SU-DHL-6 (cell line): ENCODE measurements around the gene NPHP4.

Experiments
- H2AFZ ChIP-seq: fragments of 200-600 bp; sonication (generic); 2 replicates; pipeline ENCODE4 v1.6.1; 2014; ENCODE audit warnings: low read depth, mild to moderate bottlenecking, moderate library complexity, mixed read lengths, antibody characterized with exemption, low read length; ENCODE audit not compliant: severe bottlenecking
- H3F3A ChIP-seq: fragments of 200-600 bp; shearing (Covaris generic); 2 replicates; pipeline ENCODE4 v1.6.0; 2016; ENCODE audit warnings: antibody characterized with exemption, mild to moderate bottlenecking; ENCODE audit not compliant: insufficient read depth
- H3K27ac ChIP-seq: fragments of 200-600 bp; sonication (generic); 2 replicates; pipeline ENCODE4 v1.5.1; 2016; ENCODE audit warnings: low read depth, mild to moderate bottlenecking, low read length, moderate library complexity, mixed read lengths
- H3K27me3 ChIP-seq: fragments of 200-600 bp; sonication (generic), shearing (Covaris generic); 2 replicates; pipeline ENCODE4 v1.6.0; 2014; ENCODE audit warnings: mild to moderate bottlenecking, low read length
- H3K36me3 ChIP-seq: fragments of 200-600 bp; sonication (generic); 2 replicates; pipeline ENCODE4 v1.6.1; 2014; ENCODE audit warnings: mild to moderate bottlenecking, low read length, mixed read lengths
- H3K4me2 ChIP-seq: fragments of 300-600, 200-600 bp; shearing (Covaris generic), sonication (generic); 2 replicates; pipeline ENCODE4 v1.6.0; 2014; ENCODE audit warnings: low read length, low read depth, mild to moderate bottlenecking; ENCODE audit not compliant: poor library complexity, severe bottlenecking
- H3K4me3 ChIP-seq: fragments of 200-600 bp; sonication (generic); 2 replicates; pipeline ENCODE4 v1.5.1; 2014; ENCODE audit warnings: antibody characterized with exemption, low read length, mild to moderate bottlenecking, mixed read lengths; ENCODE audit not compliant: insufficient read depth, poor library complexity, severe bottlenecking
- H3K79me2 ChIP-seq: fragments of 200-600 bp; sonication (generic); 2 replicates; pipeline ENCODE4 v1.6.1; 2014; ENCODE audit warnings: mild to moderate bottlenecking, low read length, moderate library complexity; ENCODE audit not compliant: insufficient read depth
- H3K9ac ChIP-seq: fragments of 200-600 bp; sonication (generic); 2 replicates; pipeline ENCODE4 v1.7.0; 2014; ENCODE audit warnings: mild to moderate bottlenecking, low read length
- H3K9me2 ChIP-seq: fragments of 200-600 bp; sonication (generic); replicated peaks from 2 replicates; pipeline ENCODE4 v1.6.1; 2014; ENCODE audit warnings: low read length; ENCODE audit not compliant: insufficient read depth
- H3K9me3 ChIP-seq: fragments of 200-600 bp; sonication (generic); 2 replicates; pipeline ENCODE4 v1.6.1; 2014; ENCODE audit warnings: low read length, mixed read lengths; ENCODE audit not compliant: insufficient read depth
- H4K20me1 ChIP-seq: fragments of 200-600 bp; sonication (generic); 2 replicates; pipeline ENCODE4 v1.6.1; 2014; ENCODE audit warnings: low read depth, mild to moderate bottlenecking, antibody characterized with exemption, low read length, moderate library complexity, mixed read lengths
- CTCF ChIP-seq: fragments of 200-600 bp; sonication (generic); IDR thresholded peaks from one replicate; pipeline ENCODE4 v1.5.1; 2017; ENCODE audit warnings: antibody characterized with exemption, mild to moderate bottlenecking, low read length, moderate library complexity; ENCODE audit not compliant: insufficient read depth, poor library complexity, severe bottlenecking
- EZH2phosphoT487 ChIP-seq: fragments of 200-600 bp; sonication (generic), shearing (Covaris generic); conservative IDR thresholded peaks from 2 replicates; pipeline ENCODE4 v1.6.1; 2018; ENCODE audit warnings: mild to moderate bottlenecking, antibody characterized with exemption, low read length, moderate library complexity, mixed read lengths

Gene NPHP4

GRCh38 chr1:5989731-5990271, 2.4 kb downstream of the NPHP4 start:
- Histone ChIP-seq H3K36me3 (no peaks in the 10 kb centered on the region), H3K27me3 (no peaks in the 10 kb centered on the region), H3K79me2 (no peaks in the 10 kb centered on the region), H3K9me2 (no peaks in the 10 kb centered on the region), H3K9ac (no peak overlapping the region), H3K27ac (no peak overlapping the region), H3K9me3 (no peaks in the 10 kb centered on the region), H2AFZ (no peak overlapping the region), H3F3A (no peaks in the 10 kb centered on the region), H3K4me2 (no peak overlapping the region), H3K4me3 (no peak overlapping the region), H4K20me1 (no peaks in the 10 kb centered on the region)
- no peak for TF ChIP-seq CTCF
- TF ChIP-seq EZH2phosphoT487, result no peak

DNA sequence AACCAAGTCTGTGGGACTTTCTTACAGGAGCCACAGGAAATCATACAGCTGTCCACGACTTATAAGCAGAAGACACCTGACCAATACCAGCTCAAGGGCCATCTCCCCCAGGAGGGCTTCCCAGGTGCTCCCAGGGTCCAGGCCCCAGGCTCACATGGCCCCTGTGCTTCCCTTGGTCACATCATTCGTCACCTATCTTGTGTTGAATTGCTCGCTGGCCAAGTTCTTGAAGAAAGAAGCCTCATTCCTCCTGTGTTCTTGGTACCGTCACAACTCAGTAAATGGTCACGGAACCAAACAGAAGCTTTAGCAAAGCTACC, 3.0 kb downstream of the NPHP4 start:
- no peak overlapping the region for H3K4me2 ChIP-seq
- H3K9ac ChIP-seq, result no peak overlapping the region
- H3F3A ChIP-seq, result no peaks in the 10 kb centered on the region
- no peaks in the 10 kb centered on the region for H3K9me2 ChIP-seq
- no peaks in the 10 kb centered on the region for H3K9me3 ChIP-seq
- no peak for TF ChIP-seq EZH2phosphoT487
- TF ChIP-seq CTCF, result no peak
- no peaks in the 10 kb centered on the region for H3K79me2 ChIP-seq
- no peak overlapping the region for H2AFZ ChIP-seq
- no peak overlapping the region for H3K27ac ChIP-seq
- no peaks in the 10 kb centered on the region for H3K27me3 ChIP-seq
- H4K20me1 ChIP-seq, result no peaks in the 10 kb centered on the region
- no peak overlapping the region for H3K4me3 ChIP-seq
- H3K36me3 ChIP-seq, result no peaks in the 10 kb centered on the region

DNA sequence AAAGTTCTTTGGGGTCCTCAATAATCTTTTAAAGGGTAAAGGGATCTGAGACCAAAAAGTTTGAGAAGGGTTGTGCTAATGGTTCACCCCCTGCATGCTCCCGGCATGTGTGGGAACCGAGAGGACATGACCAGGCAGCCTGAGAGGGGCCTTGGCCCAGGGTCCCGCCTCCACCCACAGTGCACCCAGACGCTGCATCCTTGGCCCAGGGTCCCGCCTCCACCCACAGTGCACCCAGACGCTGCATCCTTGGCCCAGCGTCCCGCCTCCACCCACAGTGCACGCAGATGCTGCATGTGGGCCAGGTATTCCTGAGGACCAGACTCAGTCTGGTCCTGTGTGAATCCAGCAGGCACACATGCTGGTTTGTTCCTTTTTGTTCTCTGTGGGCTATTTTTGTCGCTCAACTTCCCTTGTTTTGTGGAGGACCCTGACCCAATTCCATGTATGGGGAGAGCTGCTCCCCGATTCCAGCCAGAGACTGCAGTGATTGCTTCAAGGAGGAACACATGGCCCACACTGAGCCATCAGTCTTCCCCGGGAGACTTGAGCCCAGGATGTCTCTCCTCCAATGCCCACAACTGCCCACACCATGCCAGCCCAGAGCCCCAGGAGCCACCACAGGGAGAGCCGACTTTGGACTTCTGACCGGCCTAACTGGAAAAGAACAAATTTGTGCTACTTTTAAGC, 3.5 kb downstream of the NPHP4 start:
- Histone ChIP-seq H4K20me1 (no peaks in the 10 kb centered on the region), H3K79me2 (no peaks in the 10 kb centered on the region), H3K36me3 (no peaks in the 10 kb centered on the region), H3K4me2 (no peak overlapping the region), H3K4me3 (no peak overlapping the region), H3K27ac (no peak overlapping the region), H3F3A (no peaks in the 10 kb centered on the region), H3K9me2 (no peaks in the 10 kb centered on the region), H2AFZ (no peak overlapping the region), H3K27me3 (no peaks in the 10 kb centered on the region), H3K9ac (no peak overlapping the region), H3K9me3 (no peaks in the 10 kb centered on the region)
- TF ChIP-seq CTCF (no peak), EZH2phosphoT487 (no peak)
